Liver (tissue), 3 donors: ENCODE data around the gene HES3.

Source experiments
- GABPA ChIP-seq, 2 donors: IDR thresholded peaks in 1 of 2; conservative IDR thresholded peaks in 1 of 2; 2 replicates each; pipeline ENCODE4 v1.6.1; 2016; ENCODE audit warnings: antibody characterized with exemption in 2 of 2, mild to moderate bottlenecking in 1 of 2, moderate library complexity in 1 of 2
- HNF4G ChIP-seq: IDR thresholded peaks from 2 replicates; pipeline ENCODE4 v1.6.1; 2016; ENCODE audit warnings: antibody characterized with exemption
- JUND ChIP-seq, 2 donors: IDR thresholded peaks; 2 replicates each; pipeline ENCODE4 v1.6.1; 2016; ENCODE audit warnings: antibody characterized with exemption in 2 of 2
- SP1 ChIP-seq: IDR thresholded peaks from 2 replicates; pipeline ENCODE4 v1.6.1; 2018; ENCODE audit warnings: antibody characterized with exemption, mild to moderate bottlenecking
- TAF1 ChIP-seq: conservative IDR thresholded peaks from 2 replicates; pipeline ENCODE4 v1.6.1; 2016; ENCODE audit warnings: antibody characterized with exemption, mild to moderate bottlenecking
- TF ChIP-seq, protein P1 (sequence below): fragments of 150-350 bp; IDR thresholded peaks from 2 replicates; pipeline ENCODE4 v1.5.1; 2017; ENCODE audit warnings: improper control_type of control experiment, low read depth, low read length; ENCODE audit not compliant: missing input control
- TF ChIP-seq, protein P2 (sequence below): IDR thresholded peaks from 2 replicates; pipeline ENCODE4 v1.6.1; 2016; ENCODE audit warnings: antibody characterized with exemption
- donor health status: healthy.
- donor health status: healthy.

DNA sequence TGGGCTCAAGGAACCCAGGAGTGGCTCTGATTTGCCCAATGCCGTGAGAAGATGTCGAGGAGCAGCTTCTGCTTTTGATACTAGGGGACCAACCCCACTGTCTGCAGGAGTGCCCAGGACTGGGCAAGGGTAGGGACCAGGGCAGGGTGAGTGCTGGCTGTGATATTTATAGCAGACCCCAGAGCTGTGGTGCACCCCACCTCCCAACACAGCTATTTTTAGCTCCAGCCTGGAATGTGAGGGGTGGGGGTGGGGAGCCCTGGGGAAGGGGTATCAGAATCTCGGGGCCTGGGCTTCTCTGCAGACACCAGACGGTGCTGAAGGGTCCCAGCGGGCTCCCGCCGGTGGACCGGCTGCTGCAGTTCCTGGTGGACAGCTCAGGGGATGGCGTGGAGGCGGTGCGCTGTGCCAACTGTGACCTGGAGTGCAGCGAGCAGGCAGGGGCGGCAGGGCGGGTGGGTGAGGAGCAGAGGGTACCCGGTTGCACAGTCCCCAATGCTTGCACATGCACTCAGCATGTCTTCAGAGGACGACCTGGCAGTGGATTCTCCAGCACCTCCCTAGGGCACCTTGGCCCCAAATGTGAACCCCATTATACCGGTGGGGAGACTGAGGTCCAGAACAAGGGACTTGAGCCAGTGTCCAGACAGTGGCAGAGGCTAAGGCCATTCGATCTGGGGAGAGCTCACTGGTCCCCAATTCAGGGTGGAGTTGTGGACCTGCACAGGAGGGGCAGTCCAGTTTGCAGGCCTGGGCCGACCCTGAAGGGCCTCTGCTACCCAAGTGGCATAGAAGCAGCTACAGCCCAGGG is 36.7 kb upstream of the HES3 start:
- TF ChIP-seq, protein P1, sequence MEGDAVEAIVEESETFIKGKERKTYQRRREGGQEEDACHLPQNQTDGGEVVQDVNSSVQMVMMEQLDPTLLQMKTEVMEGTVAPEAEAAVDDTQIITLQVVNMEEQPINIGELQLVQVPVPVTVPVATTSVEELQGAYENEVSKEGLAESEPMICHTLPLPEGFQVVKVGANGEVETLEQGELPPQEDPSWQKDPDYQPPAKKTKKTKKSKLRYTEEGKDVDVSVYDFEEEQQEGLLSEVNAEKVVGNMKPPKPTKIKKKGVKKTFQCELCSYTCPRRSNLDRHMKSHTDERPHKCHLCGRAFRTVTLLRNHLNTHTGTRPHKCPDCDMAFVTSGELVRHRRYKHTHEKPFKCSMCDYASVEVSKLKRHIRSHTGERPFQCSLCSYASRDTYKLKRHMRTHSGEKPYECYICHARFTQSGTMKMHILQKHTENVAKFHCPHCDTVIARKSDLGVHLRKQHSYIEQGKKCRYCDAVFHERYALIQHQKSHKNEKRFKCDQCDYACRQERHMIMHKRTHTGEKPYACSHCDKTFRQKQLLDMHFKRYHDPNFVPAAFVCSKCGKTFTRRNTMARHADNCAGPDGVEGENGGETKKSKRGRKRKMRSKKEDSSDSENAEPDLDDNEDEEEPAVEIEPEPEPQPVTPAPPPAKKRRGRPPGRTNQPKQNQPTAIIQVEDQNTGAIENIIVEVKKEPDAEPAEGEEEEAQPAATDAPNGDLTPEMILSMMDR: no peak
- TF ChIP-seq, protein P2, sequence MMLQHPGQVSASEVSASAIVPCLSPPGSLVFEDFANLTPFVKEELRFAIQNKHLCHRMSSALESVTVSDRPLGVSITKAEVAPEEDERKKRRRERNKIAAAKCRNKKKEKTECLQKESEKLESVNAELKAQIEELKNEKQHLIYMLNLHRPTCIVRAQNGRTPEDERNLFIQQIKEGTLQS: no peak
- TF ChIP-seq TAF1 (no peak), JUND (IDR thresholded peaks at IDR 0.05) (no peak), GABPA (IDR thresholded peaks at IDR 0.05 in 1 of 2, conservative IDR thresholded peaks at IDR 0.05 in 1 of 2) (no peak), HNF4G (no peak), SP1 (no peak)
